HG02981 (cell line): ENCODE data around the gene GPR82.
"Not testable (repeated sequence)": the region's sequence is repeated elsewhere in the genome, so short reads cannot be mapped to it uniquely, and the experiment has no call there.

Experiments used
- ATAC-seq: cut with Tn5 transposase; IDR thresholded peaks from one replicate; pipeline ENCODE4 v1.9.1; 2021; ENCODE audit warnings: mild to moderate bottlenecking, moderate library complexity; ENCODE audit not compliant: unreplicated experiment

The GPR82 gene, protein sequence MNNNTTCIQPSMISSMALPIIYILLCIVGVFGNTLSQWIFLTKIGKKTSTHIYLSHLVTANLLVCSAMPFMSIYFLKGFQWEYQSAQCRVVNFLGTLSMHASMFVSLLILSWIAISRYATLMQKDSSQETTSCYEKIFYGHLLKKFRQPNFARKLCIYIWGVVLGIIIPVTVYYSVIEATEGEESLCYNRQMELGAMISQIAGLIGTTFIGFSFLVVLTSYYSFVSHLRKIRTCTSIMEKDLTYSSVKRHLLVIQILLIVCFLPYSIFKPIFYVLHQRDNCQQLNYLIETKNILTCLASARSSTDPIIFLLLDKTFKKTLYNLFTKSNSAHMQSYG

DNA sequence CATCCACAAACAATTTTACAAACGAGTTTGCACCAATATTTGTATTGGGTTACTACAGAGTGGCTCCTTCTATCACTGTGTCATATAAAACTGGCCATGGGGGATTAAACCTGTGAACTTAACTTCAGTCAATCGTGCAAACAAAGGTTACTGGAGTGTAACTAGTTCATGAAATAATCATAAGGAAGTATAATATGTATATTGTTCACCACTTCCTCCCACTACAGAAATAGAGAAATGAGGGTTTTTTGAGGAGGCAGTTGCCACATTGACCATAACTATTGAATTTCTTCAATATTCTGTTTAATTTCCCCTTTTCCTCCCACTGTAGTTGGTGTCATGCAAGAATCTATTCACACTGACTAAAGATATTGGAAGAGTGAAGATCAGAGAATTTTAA, at the start of gene GPR82:
Gene GPR82, plus strand, starts transcription at position 356 of the 400 bp plus-strand sequence. CDS start 2,846 bp downstream, outside the sequence.
- no peak for ATAC-seq

DNA sequence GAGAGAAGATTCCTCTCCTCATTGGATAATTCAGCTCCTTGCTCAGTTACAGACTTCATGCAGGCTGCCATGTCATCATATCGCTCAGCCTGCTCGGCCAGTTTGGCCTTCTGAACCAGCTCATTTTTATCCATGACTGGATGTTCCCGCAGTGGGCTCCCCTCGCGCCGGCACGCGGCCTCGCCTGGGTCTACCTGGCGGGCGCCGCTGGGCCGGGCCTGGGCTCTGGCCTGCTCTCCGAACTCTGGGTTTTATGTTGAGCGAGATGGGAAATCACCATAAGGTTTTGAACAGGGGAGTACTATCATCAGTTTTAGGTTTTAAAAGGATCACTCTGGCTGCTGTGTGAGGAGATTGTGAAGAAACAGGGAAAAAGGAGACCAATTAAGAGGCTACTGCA, 47.6 kb upstream of the GPR82 start:
- ATAC-seq, result not testable (repeated sequence)

DNA sequence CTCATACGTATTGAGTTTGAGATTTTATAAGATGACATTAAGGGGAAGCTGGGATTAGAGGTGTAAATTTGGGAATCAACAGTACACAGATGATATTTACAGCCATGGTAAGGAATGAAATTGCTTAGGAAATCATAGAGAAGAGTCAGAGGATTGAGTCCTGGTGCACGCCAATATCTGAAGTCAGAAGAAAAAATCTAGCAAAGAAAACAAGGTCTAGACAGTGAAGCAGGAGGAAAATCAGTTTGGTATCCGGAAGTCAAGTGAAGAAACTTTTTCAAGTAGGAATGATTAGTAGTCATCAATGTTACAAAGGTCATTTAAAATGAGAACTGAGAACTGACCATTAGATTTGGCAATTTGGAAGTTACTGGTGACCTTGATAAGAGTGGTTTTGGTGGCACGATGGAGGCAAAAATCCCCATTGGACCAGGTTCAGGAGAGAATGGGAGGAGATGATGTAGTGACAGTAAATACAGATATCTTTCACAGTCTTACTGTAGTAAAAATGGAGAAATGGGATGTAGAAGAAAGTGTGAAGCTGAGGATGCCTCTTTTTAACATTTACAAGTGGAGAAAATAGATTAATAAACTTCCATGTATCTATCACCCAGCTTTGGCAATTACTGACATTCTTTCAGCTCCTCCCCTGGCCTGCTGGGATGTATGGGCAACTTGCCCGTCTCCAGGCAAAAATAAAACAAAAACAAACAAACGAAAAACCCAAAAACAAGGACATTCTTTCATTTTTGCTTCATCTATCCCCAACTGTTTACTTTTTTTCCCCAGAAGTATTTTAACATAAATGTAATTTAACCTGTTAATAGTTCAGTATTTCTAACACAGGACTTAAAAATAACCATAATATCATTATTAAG, 46.6 kb upstream of the GPR82 start:
- ATAC-seq, result no peak

DNA sequence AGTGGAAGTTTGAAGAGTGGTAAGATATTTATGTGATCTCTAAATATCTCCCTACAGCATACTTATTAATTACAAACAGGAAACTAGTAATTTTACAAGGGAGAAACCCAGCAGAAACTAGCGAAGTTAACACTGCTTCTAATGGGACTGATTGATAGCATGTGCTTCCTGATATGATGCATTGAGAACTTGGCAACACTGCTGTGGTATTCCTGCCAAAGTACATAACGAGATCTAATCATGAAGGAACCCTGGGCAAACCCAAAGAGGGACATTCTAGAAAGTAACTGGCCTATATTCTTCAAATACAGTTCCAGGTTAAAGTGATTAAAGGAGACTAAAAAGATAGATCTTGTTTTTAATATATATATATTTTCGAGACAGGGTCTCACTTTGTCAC, 39.8 kb upstream of the GPR82 start:
- no peak for ATAC-seq

DNA sequence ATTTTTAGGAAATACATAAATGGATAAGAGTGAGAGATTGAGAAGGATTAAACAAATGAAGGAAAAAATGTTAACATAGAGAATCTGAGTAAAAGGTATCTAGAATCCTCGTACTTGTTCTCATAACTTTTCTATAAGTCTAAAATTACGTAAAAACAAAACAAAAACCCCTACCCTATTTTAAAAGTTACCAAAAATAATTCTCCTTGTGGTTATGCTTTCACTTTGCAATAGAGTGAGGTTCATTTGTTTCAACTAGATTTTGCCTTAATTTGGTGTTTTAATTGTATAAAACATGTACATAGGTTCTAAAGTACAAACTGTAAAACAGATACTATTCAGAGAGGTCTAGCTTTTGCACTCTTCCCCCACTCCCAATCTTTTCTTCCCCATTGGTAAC, 39.0 kb upstream of the GPR82 start:
- ATAC-seq, result no peak

DNA sequence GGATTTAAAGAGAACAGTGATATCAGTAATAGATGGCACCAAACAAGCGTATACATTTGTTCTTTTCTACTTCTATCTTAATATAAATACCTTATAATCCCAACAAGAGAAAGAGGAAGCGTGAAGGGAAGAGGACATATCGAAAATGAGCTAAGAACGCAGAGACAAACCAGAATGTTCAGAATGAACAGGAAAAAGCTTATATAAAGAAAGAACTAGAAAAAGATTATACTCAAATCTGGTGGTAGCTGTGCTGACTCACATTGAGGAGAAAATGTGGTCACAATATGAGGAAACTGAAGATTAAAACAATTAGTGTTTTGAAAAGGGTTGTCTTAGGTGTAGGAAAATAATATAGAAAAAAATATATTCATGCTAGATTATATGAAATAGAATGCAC, 37.2 kb upstream of the GPR82 start:
- no peak for ATAC-seq

DNA sequence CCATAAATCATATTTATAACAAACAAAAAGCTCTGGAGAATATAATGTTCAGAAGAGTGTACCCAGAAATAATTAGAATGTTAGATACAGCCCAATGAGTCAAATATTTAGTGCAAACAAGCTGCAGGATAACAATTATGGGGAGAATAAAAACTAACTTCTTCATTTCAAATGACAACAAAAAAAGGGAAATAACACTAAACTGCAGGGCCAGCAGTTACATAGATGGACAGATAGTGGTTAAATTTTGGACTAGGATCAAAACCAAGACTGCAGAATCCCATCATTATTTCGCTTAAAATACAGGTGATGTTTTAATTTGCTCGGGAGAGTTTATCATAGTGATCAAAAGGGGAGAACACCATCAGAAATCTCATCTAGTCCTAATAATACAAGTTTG, 35.8 kb upstream of the GPR82 start:
- no peak for ATAC-seq

DNA sequence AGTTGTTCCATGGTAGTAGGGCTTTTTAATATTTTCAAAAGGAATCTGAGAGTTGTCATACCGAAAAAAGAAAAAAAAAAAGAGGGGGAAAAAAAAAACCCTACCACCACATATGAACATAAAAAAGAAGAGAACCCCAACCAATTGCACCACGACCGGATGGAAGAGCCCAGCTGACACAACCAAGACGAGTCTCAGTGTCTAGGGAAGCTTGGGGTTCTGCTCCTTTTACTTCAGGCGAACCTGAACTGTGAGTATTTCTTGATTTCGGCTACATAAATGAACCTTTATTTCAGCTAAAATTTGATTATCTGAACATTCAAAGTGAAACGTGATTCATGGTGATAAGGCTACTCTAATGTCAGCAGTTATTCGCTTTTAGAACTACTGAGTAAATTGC, 35.1 kb upstream of the GPR82 start, which contains the start of gene GPR34:
Gene GPR34, plus strand, starts transcription at position 139 of the 400 bp plus-strand sequence. CDS start 6,661 bp downstream, outside the sequence.
- no peak for ATAC-seq

DNA sequence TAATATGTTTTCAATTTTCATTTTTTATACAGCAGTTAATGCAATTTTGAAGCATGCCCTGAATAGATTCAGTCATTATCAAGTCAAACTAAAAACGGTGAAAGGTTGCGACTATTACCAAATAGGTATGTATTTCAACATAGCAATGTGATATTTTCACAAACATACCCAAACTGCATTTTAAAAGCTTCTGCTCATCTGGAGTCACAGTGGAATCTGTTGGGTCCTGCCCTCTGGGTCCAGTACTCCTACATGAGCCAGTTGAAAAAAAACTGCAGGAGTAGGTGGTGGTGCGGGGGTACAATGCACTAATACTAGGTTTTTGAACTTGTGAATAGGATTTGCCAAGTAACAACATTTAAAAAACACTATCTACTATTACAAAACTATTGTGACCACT, 34.3 kb upstream of the GPR82 start:
- no peak for ATAC-seq

DNA sequence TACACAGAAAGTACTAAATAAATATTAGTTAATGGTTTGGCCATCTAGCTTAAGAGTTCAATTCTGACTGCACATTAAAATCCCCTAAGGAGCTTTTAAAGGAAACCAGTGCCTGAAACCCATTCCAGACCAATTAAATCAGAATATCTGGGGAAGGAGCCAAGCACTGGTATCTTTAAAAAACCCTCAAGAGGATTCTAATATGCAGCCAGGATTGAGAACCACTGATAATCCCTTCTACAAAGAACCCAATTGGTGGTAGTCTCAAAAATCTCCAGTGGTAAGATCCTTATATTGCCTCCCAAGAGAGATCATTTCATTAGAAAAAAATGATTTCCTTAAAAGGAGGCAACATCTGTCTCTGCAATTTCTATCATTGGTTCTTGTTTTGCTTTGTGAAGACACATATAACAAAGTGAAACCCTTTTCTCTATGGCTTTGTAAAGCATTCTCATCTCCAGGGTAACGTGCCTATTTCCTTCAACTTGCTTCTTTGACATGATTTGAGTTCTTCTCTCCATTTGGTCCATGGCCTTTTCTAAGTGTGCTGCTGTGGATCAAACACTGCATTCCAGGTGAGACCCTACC, 31.7 kb upstream of the GPR82 start:
- no peak for ATAC-seq

DNA sequence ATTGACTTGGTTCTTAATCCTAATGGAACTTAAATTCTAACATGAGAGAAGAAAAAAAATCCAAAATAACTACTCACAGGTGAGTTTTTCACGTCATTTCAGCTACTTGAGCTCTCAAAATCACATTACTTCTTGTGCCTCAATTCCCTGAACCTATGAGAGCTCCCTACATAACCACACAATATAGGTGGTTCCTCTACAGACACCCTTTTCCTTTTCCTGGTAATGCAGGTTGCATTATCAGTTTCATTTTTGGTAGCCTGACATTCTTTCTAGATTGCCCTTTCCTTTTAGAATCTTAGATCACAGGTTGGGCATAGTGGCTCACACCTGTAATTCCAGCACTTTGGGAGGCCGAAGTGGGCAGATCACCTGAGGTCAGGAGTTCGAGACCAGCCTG, 31.0 kb upstream of the GPR82 start:
- ATAC-seq, result no peak

DNA sequence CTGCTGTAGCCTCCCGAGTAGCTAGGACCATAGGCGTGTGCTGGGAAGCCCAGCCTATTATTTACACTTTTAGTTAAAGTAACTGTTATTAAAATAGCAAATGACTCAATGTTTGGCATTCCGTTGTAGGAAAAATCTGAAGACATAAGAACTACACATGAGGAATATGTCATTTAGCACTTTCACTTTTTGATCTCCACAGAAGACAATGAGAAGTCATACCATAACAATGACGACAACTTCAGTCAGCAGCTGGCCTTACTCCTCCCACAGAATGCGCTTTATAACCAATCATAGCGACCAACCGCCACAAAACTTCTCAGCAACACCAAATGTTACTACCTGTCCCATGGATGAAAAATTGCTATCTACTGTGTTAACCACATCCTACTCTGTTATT, 28.6 kb upstream of the GPR82 start:
- ATAC-seq, result no peak

DNA sequence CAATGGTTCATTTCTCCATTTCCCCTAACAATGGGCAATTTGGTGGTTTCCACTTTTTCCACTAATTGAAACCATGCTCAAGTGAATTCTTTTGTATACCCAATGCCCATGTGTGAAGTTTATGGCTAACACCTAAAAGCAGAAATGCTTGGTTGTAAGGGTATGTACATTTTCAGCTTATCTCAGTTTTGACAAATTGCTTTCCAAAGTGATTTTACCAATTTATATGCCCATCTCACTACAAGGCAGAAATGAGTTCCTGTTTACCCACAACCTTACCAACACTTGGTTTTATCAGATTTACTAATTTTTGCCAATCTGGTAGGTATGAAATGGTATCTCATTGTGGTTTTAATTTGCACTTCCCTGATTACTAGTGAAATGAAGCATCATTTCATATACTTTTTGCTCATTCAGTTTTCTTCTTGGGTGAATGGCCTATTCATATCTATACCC, 20.4 kb upstream of the GPR82 start:
- ATAC-seq, result no peak

DNA sequence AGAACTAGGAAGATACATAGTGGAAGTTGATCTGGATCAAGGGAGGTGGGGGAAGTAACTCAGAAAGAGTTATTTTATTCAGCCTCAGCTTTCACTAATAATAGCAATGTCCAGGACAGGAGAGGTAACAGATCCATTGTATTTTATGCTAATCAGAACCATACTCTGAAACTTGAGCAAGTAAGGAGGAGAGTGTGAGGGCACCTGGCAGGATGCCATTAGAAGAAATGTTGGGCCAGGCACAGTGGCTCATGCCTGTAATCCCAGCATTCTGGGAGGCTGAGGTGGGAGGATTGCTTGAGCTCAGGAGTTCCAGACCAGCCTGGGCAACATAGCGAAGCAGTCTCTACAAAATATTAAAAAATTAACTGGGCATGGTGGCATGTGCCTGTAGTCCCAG, 18.9 kb upstream of the GPR82 start:
- ATAC-seq, result no peak

DNA sequence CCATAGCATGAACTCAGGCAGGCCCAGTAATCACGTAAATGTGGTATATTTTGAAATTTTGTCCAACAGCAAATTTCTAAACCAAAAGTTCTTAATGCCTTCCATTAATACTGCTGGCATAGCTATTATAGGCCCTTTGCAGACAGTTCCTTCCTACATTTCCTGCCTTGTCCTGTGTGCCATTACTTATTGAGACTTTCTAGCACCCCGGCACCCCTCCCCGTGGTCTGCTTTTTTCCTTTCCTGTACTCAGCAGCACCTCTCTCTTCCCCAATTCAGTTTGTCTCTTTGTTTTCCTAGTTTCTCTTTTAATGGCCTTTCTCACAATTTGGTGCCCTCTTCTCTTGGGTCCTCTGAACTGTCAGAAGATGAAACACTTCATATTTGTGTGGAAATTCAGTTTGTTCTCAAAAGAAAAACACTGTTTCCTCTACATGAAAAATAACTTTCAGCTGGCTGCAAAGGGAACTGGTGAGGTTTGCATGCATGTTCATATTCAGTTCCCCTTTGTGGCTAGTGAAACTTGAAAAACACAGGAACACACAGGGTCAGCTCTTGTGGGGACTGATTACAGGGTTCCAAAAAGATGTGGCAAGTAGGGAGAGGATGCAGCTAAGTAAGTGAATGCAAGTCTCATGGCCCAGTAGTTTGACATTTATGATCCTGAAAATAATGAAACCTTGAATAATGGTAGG, 18.2 kb upstream of the GPR82 start:
- peak; percentile 85 for ATAC-seq

DNA sequence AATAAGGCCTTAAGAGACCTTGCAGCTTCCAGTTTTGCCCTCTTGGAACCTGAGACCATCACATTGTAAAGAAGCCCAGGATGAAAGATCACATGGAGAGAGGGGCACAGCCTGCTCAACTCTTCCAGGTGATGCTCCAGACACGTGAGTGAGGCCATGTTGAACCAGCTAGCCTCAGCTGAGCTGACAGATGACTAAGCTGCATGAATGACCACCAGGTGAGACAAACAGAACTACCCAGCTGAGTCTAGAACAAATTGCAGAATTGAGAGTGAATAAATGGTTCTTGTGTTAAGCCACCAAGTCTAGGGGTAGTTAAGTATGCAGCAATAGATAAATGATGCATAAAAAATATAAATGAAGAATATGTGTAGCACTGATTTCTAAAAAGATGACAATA, 16.8 kb upstream of the GPR82 start:
- no peak for ATAC-seq

DNA sequence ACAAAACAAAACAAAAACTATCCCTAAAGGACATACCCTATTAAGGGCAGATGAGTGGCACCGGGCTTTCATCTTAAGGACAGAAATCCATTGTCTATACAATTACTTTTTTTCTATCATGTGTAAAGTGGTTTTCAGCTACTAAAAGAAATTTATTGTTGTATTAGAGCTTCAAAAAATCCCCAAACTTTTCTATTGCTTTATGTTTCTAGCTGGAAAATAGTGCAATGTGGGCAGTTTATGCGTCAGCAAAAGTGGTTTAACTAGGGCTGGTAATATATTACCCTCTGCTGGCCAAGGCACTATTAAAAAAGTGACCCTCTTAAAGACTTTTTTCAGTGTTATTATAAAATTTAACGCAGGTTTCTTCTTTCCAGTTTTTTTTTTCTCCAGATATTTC, 15.5 kb upstream of the GPR82 start:
- no peak for ATAC-seq

DNA sequence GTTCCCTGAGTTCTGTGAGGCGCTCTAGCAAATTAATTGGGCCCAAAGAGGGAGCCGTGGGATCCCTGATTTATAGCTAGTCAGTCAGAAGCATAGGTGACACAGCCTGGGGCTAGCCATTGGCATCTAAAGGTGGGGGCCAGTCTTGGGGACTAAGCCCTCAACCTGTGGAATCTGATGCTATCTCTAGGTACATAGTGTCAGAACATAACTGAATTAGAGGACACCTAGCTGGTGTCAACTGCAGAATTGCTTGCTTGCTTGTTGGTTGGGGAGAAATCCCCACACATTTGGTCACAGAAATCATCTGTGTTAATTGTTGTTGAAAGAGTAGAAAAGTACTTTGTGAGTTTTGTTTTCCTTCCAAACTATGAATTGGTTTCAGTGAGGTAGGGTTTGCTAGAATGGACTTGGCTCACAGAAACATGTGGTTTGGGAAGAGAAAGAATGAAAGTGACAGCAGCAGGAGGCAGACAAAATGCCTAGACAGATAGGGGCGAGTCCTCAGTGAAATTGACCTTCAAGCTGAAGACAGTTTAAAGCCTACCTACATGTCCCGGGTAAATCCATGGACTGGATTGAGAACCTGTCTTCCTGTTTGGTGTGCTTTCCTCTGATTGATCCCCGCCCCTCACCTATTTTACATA, 12.8 kb upstream of the GPR82 start:
- no peak for ATAC-seq

DNA sequence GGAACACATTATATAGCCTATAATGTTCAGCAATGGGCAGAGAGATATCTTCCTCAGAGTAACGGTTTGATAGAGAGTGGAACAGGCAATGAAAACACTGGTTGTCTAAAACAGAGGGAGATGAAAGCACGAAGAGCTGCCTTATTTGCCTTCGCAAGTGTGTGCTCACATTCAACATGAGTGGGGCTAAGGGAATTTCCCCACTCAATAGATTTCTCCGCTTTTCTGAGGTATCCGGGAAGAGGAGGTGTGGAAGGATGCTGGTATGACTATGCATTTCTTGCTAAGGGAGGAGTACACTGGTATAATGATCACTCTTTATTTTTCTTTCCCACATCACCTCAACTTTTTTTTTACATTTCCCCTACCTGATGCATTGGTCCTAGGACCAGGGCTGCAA, 7.8 kb upstream of the GPR82 start:
- no peak for ATAC-seq

DNA sequence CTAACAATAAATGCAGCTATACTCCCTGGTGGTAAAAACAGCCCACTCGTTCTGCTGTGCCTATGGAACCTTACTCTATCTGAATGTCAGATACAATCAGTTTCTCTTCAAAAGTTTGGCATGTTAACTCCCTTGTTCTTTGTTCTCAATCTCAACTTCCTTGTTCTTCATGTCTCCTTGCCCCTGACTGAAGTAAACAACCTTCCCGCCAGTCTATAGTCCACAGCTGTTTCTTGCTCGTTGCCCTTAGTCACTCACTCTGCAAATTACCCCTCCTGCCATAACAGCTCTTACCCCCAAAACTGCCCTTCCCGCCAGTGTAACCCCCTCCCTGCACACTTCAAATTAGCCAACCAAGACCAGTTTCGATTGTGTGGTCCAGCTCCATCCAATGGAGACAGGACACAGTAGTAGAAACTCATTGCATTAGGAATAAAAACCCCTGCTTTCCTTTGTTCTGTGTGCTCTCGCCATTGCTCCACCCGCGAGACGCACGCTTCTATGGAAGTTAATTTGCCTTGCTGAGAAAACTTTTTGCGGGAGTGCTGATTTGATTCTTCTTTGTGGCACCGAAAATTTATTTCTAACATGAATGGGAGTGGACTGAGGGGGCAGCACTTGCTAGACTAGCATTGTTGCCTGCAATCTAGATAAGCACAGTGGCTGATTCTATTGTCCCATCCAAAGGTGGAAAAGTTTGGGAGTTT, 7.1 kb upstream of the GPR82 start:
- ATAC-seq, result no peak
